CD4-positive, alpha-beta T cell treated with Interleukin-6 at 100 ng/mL for 8 hours (primary cell): Measurements from ENCODE around the gene KRT28.

Experiments used
- DNase-seq: peaks from one replicate; pipeline ENCODE4 v3.0.0-alpha.2; 2020; ENCODE audit warnings: mixed read lengths, low spot score

The KRT28 gene, protein sequence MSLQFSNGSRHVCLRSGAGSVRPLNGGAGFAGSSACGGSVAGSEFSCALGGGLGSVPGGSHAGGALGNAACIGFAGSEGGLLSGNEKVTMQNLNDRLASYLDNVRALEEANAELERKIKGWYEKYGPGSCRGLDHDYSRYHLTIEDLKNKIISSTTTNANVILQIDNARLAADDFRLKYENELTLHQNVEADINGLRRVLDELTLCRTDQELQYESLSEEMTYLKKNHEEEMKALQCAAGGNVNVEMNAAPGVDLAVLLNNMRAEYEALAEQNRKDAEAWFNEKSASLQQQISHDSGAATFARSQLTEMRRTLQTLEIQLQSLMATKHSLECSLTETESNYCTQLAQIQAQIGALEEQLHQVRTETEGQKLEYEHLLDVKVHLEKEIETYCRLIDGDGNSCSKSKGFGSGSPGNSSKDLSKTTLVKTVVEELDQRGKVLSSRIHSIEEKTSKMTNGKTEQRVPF

DNA sequence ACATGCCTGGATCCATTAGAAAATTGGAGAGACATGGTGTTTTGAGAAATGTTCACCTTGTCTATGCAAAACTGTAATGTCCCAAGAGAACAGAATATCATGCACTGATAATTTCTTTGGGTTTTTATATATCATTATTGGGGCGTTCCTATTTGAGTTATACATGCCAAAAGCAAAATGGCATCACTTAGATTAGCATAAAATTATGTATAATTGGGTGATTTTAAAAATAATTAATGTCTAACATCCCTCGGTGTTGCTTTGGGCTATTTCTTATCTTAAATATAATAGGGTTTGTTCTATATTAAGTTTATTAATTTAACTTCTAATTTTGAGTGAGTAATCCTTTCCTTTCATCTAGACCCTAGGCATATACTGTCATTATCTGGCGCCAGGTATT lies at the start of gene KRT28:
Gene KRT28 (minus strand): TSS at position 101 of the 400 bp plus-strand sequence. CDS start 66 bp downstream, at position 35.
- DNase-seq: no peak

DNA sequence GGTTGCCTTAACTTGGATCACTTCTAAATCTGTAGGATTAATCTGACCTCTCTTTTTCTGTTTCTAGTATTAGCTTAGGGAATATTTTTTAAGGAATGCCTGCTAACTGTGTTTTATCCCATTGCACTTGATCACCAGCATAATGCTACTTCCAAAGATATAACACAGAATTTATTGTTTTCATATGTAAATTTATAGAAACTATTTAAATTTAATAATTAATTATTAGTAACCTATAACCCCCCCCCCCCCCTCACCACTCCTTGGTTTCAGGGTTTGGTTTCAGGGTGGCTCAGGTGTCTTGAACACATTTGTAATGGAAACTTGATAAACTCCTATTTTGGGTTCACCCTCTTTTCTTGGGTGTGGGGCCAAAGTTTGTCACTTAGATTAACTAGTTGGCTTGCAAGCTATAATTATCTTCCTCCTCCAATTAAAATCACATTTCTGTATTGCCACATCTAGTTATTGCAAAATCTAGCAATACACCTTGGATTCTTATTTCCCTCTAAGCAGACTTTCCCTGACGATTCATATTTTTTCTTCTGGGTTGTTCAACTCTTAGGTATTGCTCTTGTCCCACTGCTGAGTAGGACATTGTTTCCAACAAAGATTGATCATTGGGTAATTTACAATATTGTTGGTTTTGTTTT lies 49.0 kb upstream of the KRT28 start:
- no peak for DNase-seq

DNA sequence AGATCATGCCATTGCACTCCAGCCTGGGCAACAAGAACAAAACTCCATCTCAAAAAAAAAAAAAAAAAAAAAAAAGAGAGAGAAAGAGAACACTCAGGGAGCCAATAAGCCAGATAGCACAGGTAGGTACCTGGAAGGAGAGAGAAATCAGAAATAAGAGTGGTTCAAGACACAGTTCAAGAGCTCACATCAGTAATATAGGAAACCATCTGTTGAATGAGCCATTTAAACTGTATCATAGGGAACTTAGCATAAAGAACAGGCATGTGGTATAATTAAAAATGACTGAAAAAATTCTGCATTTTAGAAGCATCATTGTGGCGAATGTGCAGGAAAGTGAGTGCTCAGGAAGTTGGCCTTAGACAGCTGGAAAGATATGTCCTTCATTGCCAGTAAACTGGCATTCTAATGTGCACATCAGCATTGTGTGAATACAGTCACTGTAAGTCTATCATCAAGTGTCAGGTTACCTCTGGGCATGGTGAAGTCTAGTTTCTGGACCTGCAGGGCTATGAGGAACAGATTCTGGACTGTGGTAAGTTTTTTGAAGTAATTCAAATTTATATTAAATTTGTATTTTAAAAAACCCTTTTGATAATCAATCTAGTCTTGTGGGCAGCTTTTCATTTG lies 46.9 kb upstream of the KRT28 start:
- no peak for DNase-seq

DNA sequence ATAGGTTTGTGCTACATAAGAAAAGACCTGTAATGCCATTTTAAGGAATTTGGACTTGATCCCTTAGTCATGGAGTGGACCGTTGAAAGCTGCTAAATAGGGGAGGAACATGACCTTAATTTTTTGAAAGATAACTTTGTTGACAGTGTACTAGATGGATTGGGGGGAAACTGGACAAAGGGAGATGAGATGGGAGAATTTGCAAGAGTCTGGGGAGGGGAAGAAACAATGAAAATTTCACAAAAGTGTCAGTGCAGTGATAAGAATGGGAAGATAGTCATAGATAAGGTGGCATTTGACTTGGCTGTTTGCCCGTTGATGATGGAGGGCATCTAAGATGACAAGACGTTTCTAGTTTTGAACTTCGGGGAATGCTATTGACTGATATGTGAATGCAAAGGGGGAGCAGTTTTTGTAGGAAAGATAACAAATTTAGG lies 44.9 kb upstream of the KRT28 start:
- no peak for DNase-seq

DNA sequence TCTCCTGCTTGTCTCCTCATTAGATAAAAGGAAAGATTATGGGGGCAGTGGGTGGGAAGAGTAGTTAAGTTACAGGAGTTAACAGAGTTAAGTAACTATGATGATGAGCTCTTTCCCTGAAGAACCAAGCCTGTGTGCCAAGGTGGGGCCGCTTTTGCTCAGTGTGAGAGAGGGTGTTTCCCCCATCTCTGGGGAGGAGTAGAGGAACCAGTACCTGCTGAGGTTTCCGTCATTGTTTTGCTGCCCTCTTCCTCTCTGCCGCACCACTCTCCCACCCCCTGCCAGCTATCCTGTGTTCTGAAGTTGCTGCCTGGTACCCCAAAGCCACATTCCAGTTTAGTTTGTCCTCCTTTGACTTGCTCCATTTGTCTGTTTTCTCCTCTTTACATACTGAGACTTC lies 43.5 kb upstream of the KRT28 start:
- no peak for DNase-seq

DNA sequence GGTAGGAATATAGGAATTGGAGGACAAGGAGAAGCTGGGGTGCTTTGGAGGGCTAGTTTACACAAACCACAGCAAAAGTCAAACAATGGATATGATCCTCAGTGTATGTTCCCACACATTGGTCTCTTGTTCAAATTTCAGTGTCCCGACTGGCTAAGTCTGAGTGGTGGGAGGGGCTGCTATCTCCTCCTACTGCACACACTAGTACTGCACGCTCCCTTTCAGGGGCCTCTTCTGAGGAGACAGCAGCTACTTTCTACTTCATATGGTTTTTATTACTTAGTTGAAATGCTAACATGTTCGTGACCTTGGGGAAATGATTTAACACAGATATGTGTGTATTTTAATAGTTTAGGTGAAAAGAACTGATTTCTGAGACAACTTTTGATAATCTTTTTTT lies 41.5 kb upstream of the KRT28 start:
- no peak for DNase-seq

DNA sequence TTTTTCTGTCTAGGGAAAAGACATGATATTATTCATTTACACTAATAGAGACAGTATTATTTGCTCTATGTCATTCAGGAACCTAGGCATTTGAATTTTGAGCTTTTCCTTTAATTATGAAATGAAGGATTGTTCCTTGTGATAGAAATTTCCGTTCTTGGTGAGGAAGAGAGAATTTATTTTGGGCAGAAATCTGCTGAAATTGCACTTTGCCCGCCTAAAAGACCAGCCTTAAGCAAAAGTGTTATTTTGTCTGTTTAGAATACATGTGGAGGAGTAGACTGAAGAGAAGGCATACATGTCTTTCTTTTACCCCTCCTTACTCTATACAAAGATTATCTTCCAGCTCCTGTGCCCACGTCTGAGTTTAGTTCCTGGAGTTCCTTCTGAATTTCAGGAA lies 39.4 kb upstream of the KRT28 start:
- no peak for DNase-seq

DNA sequence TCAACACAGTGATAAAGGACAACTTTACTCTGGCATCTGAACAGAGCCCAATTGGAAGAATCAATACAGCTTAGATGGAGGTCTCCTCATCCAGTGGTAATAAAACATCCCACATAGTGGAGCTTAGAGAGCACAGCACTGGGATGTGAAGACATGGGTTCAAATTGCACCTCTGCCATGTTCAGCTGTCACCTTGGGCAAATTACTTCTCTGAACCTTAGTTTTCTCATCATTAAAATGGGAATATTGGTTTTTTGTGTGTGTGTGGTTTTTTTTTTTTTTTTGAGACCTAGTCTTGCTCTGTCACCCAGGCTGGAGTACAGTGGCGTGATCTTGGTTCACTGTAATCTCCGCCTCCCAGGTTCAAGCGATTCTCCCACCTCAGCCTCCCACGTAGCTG lies 36.3 kb upstream of the KRT28 start:
- no peak for DNase-seq

DNA sequence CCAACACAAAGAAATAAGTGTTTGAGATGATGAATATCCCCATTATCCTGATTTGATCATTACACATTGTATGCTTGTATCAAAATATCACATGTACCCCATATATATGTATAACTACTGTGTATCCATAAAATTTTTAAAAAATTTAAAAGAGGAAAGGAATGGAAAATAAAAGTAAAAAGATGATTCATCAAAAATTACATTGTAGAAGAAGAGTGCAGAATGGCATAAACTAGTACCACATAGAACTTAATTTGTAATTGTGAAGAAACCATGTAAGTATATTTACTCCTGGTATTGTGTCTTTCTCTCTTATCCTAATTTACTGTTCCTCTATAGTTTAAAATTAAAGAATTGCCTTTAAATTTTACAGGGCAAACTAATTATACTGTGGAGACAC lies 34.1 kb upstream of the KRT28 start:
- DNase-seq: no peak

DNA sequence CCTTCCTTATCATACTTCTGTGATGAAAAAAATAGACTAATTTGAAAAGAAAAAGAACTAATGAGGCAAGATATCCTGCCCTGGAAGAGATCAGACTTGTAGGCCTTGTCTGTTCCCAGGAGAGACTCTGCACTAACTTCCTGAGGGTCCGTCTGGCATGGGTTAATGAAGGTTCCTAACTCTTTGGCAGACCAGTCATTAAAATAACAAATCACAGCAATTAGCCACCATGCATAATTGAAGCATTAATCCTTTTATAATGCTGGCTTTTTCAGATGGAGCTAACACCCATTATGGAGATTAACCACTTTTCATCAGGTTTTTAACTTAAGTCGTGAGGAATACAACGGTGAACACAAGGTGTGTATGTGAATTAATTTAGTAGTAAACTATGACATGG lies 33.1 kb upstream of the KRT28 start:
- no peak for DNase-seq

DNA sequence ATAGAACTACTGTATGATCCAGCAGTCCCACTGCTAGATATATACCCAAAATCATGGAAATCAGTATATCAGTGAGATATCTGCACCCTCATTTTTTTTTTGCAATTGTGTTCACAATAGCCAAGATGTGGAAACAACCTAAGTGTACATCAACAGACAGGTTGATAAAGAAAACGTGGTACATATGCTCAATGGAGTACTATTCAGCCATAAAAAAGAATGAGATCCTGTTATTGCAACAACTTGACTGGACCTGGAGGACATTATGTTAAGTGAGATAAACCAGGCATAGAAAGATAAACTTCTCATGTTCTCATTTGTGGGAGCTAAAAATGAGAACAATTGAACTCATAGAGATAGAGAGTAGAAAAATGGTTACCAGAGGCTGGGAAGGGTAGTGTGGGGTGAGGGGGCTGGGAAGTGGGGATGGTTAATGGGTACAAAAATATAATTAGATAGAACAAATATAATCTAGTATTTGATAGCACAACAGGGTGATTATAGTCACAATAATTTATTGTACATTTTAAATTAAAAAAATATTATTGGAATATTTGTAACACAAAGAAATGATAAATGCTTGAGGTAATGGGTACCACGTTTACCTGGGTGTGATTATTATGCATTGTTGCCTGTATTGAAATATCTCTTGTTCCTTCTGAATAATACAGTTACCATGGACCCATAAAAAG lies 30.5 kb upstream of the KRT28 start:
- DNase-seq: no peak

DNA sequence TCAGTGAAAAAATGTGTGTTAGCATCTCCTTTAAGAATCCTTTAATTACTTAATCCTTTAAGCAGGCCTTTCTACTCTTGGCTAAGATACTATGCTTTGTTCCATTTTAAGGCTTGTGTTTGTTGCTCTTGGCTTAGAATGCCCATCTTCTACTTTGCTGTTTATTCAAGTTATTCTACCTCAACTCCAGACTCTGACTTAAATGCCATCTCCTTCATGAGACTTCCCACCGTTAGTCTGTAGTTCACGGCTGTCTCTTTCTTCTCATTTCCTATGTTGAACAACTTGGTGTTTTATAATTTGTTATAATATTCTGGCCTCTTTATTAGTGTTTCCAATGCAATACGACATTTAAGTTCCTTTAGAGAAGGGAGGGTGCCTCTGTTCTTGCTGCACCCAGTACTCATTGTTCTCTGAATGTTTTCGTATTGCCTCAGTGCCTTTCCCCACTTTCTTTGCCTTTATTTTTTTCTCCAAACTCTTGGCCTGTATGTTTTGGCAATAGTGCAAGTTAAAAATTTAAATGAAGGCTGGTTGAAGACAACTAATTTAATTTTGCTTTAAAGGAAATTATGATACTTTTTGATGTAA lies 28.8 kb upstream of the KRT28 start:
- DNase-seq: no peak

DNA sequence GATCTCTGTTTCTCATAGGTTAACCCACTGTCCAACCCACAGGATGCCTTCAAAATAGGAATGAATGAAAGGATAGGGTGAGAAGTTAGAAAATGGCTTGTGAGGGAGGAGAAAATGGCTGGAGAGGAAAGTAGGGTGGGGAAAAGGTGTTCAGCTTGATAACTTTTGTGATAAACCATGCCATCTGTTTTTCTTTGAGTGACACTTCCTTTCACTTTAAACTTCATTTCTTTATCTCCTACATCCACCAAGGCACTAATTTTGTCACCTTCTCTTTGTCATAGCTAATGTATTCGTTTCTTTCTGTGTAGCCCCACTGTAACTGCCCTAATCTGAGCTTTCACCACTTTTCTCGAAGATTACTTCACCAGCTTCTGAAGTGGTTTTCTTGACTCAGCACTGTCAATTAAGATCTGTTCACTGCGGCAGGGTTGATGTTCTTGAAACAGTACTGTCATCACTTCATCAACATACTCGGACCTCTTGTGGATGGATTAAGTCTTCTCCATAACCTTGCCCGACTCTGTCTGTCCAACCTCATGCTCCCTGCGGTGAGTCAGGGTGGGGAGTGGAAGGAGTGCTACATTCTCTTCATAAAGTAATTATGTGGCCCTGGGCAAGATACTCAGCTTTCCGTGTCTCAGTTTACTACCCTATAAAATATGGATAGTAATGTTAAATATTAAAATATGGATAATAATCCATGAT lies 28.1 kb upstream of the KRT28 start:
- DNase-seq: no peak

DNA sequence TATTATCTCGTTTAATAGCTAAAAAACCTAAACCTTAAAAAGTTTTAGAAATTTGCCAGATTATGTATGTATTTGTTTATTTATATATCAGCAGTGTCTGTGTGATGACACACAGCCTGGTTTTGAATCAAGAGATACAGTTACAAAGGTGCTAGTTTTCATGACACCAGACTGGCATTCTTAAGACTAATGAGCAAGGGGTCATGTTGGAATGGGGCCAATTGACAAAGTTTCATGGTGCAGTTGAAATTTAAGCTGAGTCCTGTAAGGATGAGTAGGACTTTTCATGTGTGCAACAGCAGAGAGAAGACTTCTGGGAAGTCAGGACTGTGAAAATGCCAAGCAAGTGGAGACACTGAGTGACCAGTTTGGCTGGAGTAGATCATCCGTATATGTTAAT lies 25.8 kb upstream of the KRT28 start:
- no peak for DNase-seq

DNA sequence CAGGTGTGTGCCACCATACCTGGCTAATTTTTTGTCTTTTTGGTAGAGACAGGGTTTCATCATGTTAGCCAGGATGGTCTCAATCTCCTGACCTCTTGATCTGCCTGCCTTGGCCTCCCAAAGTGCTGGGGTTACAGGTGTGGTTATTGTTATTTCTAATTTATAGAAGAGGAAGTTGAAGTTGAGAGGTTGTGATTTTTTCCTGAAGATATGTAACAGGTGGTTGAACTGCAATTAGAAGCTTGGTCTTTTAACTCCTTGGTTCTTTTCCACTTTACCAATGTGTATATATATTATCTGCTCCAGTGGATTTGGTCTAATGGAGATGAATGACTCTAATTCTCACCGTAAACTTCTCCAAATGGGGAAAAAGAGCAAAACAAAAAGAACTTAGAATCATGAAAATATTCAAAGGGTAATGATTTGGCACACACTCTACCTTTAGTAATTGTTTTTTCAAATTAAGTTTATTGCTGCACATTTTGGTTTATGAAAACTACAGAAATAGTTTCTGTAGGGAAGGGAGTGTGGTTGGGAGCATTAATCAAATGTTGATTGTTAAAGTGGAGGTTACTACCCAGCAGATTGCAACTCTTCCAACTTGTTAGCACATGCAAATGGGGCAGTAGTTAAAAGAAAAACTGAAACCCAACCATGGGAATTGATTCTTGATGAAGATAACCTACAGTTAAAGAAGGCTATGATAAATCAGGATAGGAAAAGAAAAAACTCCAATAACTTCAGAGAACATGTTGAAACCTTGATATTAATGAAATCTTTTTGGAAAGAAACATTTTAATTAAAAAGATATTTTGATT lies 24.5 kb upstream of the KRT28 start:
- no peak for DNase-seq

DNA sequence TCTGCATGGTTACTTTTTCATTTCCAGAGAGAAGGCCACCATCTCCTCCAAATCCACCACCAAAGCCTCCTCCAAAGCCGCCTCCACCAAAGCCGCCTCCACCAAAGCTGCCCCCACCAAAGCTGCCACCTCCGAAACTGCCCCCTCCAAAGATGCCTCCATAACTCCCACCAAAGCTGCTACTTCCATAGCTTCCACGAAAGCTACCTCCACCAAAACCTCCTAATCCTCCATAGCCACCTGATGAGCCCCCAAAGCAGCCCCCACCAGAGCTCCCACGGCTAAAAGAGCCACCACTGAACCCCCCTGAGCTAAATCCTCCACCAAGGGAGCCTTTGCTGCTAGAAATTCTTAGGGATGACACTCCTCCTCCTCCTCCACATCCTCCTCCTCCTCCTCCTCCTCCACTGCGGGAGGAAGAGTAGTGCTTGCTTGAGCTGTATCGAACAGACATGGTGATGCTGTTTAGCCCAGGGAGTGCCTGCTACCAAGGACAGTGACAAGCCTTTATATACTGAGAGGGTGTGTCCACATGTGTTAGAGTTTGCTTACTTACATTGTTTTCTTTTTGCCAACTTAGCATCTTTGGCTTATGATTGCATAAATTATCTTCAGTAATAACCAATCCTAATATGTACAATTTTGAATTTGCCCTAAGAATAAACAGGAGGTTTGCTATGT lies 22.5 kb upstream of the KRT28 start, which contains the start of gene KRT10:
Gene KRT10 (minus strand): TSS at position 483 of the 681 bp plus-strand sequence. CDS start 29 bp downstream, at position 454.
- no peak for DNase-seq

DNA sequence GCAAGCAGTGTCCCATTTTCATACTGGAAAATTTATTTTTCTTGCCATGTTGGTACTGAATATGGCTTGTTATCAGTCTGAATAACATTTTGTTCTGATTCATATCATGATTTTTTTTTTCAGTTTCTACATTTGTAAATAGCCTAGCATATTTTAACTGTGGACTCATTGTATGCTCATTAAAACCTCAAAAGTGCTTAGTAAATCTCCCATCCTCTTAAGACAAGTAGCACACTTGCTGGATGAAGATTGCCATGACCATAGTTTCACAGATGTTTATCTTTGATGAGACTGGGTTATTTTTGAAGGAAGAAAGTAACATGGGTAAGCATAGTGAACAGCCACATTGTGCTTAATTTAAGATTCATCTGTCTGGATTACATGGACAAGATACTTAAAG lies 21.8 kb upstream of the KRT28 start:
- no peak for DNase-seq

DNA sequence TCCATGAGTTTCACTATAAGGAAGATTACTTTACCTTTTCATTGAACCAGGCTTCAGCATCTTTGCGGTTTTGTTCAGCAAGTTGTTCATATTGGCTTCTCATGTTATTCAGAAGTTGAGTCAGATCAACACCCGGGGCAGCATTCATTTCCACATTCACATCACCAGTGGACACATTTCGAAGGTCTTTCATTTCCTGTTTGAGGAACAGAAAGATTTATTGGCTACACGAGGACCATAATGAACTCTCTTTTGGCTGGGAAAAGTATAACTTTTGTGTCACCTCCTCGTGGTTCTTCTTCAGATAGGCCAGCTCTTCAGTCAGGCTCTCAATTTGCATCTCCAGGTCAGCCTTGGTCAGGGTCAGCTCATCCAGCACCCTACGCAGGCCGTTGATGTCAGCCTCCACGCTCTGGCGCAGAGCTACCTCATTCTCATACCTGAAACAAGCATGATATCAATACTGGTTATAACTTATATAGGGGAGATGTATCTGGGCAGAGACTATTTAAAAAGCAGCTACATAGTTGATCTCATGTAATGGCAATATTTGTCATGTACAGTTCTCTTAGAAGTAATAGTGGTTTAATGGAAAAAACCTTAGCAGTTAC lies 20.6 kb upstream of the KRT28 start:
- no peak for DNase-seq

DNA sequence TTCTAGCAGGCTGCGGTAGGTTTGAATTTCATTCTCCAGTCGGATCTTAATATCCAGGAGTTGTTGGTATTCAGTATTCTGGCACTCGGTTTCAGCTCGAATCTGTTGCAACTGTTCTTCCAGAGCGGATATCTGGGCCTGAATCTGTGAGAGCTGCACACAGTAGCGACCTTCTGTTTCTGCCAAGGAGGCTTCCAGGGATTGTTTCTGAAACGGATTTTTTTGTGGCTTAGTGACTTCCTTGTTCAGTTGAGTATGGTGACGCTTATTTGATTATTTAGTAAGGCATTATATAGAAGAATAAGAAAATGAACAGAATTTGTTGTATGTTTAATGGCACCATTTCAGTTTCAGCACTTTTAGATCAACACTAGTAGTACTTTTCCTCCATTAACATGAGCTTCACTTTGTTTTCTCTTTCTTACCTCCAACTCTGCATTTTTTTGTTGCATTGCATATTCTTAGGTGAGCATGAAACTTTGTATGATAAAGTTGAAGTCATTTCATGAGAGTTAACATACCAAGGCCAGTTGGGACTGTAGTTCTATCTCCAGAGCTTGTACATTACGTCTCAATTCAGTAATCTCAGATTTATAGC lies 19.9 kb upstream of the KRT28 start:
- DNase-seq: no peak
